Stomach (tissue), 4 donors: Measurements from ENCODE around the gene C3orf20.

Source experiments
- CTCF ChIP-seq, 7 experiments: fragments of 450-650 bp in 4 of 7; fragments of 200-600 bp in 3 of 7; sonication (generic) in 3 of 7; IDR thresholded peaks; one replicate each; pipeline ENCODE4 v1.5.1; 2016 to 2019; ENCODE audit warnings: antibody characterized with exemption in 7 of 7, control low read depth in 2 of 7, mild to moderate bottlenecking in 1 of 7
- POLR2A ChIP-seq, 4 donors: fragments of 450-650 bp; IDR thresholded peaks; one replicate each; pipeline ENCODE4 v1.6.1; 2016; ENCODE audit warnings: antibody characterized with exemption in 4 of 4, control low read depth in 2 of 4, mild to moderate bottlenecking in 1 of 4, moderate library complexity in 1 of 4
- POLR2AphosphoS5 ChIP-seq, 3 donors: sonication (generic); formaldehyde crosslinking; IDR thresholded peaks; one replicate each; pipeline ENCODE4 v1.6.1; 2016; ENCODE audit warnings: antibody characterized with exemption in 3 of 3

DNA sequence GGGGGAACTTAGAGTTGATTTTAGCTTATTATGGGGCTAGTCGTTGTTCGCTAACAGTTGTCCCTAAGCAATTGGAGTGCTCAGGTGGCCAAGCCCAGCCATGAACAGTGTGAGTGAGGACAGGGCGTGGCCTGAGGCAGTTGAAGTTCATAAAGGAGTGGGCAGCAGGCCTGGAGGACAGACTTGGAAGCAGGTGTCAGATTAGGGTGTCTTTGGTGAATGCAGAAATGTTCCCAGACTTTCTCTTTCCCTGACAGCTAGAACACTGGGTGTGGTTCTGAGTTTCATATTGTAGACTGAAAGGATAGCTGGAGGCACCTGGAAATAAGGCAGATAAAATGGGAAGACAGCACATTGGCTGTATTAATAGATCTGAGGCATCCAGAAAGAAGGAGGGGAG lies 84.0 kb downstream of the C3orf20 start:
- TF ChIP-seq POLR2AphosphoS5 (IDR thresholded peaks at IDR 0.05) (no peak), CTCF (IDR thresholded peaks at IDR 0.05) (no peak), POLR2A (IDR thresholded peaks at IDR 0.05) (no peak)
